ENCODE measurements around the gene GALNS. TPM values are rescaled to one million over a fixed set of nuclear protein-coding genes. Genes with fewer than 3 reads are reported as not detected.

GALNS gene
- total and polyA plus RNA-seq, 2 of the 13 experiments (the other 11 are each of a cell fraction or from before 2014, with no cell fraction given): 9.2 to 9.8 TPM

DNA sequence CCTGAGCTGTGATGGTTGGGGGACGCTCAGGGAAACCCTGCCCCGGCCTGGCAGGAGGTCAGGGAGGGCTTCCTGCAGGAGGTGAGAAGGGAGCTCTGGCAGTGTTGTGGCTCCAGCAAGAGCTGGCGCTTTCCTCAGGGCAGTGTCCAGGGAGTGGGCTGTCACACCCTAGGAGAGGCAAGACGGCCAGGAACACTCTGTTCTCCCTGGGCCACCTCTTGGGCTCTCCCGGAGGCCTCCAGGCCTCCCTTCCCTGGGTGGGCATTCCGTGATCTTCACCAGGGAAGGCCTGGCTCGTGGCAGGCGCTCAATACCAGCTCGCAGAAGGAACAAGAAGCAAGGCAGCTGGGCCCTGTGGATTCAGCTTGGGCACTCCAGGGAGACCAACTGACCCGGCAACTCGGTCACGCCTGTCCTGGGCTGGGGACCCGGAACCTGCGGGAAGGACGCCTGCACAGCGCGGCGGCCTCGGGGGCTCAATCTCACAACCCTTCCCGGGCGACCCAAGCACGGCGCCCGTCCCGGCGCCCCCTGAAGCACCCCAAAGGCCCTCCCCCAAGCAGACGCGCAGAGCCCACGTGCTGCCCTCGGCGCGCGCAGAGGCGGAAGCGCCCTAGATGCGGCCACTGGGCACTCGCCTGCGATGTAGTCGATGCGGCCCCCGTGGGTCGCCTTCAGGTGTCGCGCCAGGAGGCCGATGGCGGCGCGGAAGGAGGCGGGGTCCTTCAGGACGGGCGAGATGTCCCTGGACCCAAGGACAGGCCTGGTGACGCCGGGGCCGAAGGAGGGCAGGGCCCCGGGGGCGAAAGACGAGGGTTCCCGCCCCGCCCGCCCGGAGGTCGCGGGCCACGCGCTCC, 45.6 kb downstream of the GALNS start (continued):
- TF ChIP-seq, protein P1, sequence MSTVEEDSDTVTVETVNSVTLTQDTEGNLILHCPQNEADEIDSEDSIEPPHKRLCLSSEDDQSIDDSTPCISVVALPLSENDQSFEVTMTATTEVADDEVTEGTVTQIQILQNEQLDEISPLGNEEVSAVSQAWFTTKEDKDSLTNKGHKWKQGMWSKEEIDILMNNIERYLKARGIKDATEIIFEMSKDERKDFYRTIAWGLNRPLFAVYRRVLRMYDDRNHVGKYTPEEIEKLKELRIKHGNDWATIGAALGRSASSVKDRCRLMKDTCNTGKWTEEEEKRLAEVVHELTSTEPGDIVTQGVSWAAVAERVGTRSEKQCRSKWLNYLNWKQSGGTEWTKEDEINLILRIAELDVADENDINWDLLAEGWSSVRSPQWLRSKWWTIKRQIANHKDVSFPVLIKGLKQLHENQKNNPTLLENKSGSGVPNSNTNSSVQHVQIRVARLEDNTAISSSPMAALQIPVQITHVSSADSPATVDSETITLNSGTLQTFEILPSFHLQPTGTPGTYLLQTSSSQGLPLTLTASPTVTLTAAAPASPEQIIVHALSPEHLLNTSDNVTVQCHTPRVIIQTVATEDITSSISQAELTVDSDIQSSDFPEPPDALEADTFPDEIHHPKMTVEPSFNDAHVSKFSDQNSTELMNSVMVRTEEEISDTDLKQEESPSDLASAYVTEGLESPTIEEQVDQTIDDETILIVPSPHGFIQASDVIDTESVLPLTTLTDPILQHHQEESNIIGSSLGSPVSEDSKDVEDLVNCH (CRISPR knock-in tag; IDR thresholded peaks at IDR 0.05): no peak; the same call in none of the 2 replicates
- TF ChIP-seq NAIF1 (CRISPR knock-in tag; IDR thresholded peaks at IDR 0.05; ENCODE audit: borderline replicate concordance) (0 out of 2 replicates have a peak, but pooled peaks have one; percentile 87), NFYC (CRISPR knock-in tag; IDR thresholded peaks at IDR 0.05) (no peak), JARID2 (CRISPR knock-in tag; IDR thresholded peaks at IDR 0.05; ENCODE audit: insufficient replicate concordance) (no peak), CENPT (CRISPR knock-in tag; IDR thresholded peaks at IDR 0.05; ENCODE audit: low read depth) (no peak), SP5 (CRISPR knock-in tag; IDR thresholded peaks at IDR 0.05; ENCODE audit: borderline replicate concordance, low read depth) (peak; percentile 47; the same call in 1 of the 2 replicates), NFE2 (CRISPR knock-in tag; IDR thresholded peaks at IDR 0.05) (no peak), ZSCAN30 (CRISPR knock-in tag; IDR thresholded peaks at IDR 0.05) (peak; percentile 96), NRL (CRISPR knock-in tag; IDR thresholded peaks at IDR 0.05; ENCODE audit: borderline replicate concordance) (no peak; the same call in none of the 2 replicates), ZNF788 (CRISPR knock-in tag; IDR thresholded peaks at IDR 0.05; ENCODE audit: borderline replicate concordance) (no peak), ZNF264 (CRISPR knock-in tag; IDR thresholded peaks at IDR 0.05) (0 out of 2 replicates have a peak, but pooled peaks have one; percentile 45), YEATS4 (CRISPR knock-in tag; IDR thresholded peaks at IDR 0.05; ENCODE audit: borderline replicate concordance) (no peak)
- TF ChIP-seq, protein P2, sequence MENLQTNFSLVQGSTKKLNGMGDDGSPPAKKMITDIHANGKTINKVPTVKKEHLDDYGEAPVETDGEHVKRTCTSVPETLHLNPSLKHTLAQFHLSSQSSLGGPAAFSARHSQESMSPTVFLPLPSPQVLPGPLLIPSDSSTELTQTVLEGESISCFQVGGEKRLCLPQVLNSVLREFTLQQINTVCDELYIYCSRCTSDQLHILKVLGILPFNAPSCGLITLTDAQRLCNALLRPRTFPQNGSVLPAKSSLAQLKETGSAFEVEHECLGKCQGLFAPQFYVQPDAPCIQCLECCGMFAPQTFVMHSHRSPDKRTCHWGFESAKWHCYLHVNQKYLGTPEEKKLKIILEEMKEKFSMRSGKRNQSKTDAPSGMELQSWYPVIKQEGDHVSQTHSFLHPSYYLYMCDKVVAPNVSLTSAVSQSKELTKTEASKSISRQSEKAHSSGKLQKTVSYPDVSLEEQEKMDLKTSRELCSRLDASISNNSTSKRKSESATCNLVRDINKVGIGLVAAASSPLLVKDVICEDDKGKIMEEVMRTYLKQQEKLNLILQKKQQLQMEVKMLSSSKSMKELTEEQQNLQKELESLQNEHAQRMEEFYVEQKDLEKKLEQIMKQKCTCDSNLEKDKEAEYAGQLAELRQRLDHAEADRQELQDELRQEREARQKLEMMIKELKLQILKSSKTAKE (CRISPR knock-in tag; IDR thresholded peaks at IDR 0.05; ENCODE audit: borderline replicate concordance): peak; percentile 1; the same call in 1 of the 2 replicates
- TF ChIP-seq, protein P3, sequence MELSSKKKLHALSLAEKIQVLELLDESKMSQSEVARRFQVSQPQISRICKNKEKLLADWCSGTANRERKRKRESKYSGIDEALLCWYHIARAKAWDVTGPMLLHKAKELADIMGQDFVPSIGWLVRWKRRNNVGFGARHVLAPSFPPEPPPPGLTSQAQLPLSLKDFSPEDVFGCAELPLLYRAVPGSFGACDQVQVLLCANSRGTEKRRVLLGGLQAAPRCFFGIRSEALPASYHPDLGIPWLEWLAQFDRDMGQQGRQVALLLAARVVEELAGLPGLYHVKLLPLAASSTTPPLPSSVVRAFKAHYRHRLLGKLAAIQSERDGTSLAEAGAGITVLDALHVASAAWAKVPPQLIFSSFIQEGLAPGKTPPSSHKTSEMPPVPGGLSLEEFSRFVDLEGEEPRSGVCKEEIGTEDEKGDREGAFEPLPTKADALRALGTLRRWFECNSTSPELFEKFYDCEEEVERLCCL (CRISPR knock-in tag; IDR thresholded peaks at IDR 0.05; ENCODE audit: borderline replicate concordance): no peak; the same call in 1 of the 2 replicates
- TF ChIP-seq, protein P4, sequence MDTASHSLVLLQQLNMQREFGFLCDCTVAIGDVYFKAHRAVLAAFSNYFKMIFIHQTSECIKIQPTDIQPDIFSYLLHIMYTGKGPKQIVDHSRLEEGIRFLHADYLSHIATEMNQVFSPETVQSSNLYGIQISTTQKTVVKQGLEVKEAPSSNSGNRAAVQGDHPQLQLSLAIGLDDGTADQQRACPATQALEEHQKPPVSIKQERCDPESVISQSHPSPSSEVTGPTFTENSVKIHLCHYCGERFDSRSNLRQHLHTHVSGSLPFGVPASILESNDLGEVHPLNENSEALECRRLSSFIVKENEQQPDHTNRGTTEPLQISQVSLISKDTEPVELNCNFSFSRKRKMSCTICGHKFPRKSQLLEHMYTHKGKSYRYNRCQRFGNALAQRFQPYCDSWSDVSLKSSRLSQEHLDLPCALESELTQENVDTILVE (CRISPR knock-in tag; IDR thresholded peaks at IDR 0.05): peak; percentile 79
- TF ChIP-seq, protein P5, sequence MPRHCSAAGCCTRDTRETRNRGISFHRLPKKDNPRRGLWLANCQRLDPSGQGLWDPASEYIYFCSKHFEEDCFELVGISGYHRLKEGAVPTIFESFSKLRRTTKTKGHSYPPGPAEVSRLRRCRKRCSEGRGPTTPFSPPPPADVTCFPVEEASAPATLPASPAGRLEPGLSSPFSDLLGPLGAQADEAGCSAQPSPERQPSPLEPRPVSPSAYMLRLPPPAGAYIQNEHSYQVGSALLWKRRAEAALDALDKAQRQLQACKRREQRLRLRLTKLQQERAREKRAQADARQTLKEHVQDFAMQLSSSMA (CRISPR knock-in tag; IDR thresholded peaks at IDR 0.05): no peak; the same call in 1 of the 2 replicates
- TF ChIP-seq, protein P6, sequence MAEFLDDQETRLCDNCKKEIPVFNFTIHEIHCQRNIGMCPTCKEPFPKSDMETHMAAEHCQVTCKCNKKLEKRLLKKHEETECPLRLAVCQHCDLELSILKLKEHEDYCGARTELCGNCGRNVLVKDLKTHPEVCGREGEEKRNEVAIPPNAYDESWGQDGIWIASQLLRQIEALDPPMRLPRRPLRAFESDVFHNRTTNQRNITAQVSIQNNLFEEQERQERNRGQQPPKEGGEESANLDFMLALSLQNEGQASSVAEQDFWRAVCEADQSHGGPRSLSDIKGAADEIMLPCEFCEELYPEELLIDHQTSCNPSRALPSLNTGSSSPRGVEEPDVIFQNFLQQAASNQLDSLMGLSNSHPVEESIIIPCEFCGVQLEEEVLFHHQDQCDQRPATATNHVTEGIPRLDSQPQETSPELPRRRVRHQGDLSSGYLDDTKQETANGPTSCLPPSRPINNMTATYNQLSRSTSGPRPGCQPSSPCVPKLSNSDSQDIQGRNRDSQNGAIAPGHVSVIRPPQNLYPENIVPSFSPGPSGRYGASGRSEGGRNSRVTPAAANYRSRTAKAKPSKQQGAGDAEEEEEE (CRISPR knock-in tag; IDR thresholded peaks at IDR 0.05; ENCODE audit: borderline replicate concordance): no peak
